COLO668 (cell line): Measurements from ENCODE around the gene FGD6.
"Not testable (repeated sequence)": the region's sequence is repeated elsewhere in the genome, so short reads cannot be mapped to it uniquely, and the experiment has no call there.

Experiments used
- DNase-seq: peaks from one replicate; lab custom pipeline; 2025; ENCODE audit not compliant: unreplicated experiment; lab: John Stamatoyannopoulos, UW

FGD6 gene

DNA sequence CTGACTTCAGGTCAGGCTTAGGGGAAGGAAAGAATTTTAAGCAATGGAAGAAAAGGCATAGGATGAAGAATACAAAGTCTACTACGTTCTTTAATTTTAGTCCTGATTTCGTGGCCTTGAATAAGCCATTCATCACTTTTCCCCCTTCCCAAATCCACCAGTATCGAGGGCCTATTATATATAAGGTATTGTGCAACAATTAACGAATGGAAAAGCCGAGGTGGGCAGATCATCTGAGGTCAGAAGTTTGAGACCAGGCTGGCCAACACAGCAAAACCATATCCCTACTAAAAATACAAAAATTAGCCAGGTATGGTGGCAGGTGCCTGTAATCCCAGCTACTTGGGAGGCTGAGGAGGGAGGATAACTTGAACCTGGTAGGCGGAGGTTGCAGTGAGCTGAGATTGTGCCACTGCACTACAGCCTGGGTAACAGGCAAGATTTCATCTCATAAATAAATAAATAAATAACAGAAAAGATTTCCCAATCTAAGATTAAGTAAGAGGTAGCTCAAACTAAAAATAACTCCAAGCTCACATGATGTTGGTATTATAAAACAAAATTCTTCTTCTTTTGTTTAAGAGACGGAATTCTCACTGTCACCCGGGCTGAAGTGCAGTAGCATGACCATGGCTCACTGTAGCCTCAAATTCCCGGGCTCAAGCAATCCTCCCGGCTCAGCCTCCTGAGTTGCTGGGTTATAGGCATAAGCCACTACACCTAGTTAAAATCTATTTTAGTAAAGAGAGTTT is 85.5 kb downstream of the FGD6 start:
- DNase-seq = no peak

DNA sequence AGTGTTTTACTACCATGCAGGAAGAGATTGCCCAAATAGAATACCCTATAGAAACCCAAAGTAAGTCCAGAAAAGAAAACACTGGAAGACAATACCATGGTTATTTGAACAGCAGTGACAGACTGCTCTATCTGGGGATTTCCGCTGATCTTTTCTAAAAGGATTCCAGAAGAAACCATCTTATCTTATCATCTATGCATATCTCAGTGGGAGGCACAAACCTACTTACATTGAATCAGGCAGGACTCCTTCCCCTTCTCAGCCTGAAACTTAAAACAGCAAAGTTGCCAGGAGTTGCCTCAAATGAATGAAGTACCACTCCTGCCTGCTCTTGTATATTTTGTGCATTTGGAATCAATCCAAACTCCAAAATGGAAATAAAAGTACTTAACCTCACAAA is 87.2 kb downstream of the FGD6 start:
- no peak for DNase-seq

DNA sequence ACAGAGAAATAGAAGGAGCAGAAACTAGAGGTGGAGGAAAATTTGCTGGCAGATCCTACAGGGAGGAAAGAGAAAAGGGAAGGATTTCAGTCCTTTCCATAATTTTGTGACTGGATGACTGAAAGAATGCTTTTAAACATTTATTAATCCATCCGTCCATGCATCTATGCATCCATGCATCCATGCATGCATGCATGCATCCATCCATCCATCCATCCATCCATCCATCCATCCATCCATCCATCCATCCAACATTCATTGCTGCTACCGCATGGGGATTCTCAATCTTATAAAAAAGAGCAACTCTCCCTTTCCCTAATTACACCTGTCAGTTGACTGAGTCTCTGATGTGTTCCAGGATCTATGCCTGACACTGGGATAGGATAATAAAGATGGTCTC is 88.2 kb downstream of the FGD6 start:
- DNase-seq = no peak

DNA sequence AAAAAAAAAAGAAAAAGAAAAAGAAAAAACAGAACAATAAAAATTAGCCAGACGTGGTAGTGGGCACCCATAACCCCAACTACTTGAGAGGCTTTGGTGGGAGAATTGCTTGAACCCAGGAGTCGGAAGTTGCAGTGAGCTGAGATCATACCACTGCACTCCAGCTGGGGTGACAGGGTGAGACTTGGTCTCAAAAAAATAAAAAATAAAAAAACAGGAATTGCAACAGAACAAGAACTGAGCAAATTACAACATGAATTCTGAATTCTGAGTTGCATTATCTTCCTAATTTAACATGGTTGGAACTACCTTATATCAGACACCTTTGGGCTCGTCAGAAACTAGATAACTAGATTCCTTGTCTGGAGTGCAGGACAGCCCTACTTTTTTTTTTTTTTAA is 90.5 kb downstream of the FGD6 start:
- no peak for DNase-seq

GRCh38 chr12:95126076-95126475 is 91.2 kb downstream of the FGD6 start:
- no peak for DNase-seq

GRCh38 chr12:95124106-95124505 is 93.2 kb downstream of the FGD6 start:
- DNase-seq = no peak

DNA sequence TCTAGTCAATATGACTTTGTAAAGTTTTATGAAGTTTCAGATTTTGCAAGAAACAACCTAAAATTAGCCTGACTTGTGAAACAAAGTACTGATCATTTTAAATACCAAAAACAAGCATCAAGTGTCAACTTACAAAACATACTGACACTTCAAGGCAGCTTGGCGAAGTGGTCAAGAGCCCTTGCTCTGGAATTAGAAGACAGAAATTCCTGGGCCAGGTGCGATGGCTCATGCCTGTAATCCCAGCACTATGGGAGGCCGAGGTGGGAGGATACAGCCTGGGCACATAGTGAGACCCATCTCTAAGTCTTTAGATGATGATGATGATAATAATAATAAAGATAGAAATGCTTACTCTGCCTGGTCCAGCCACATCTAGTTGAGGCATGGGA is 98.5 kb downstream of the FGD6 start:
- DNase-seq = no peak

GRCh38 chr12:95118138-95118787 is 99.0 kb downstream of the FGD6 start:
- no peak for DNase-seq

- DNase-seq = peak; percentile 64
Measured at GRCh38 chr12:95117178-95117599, 100.1 kb downstream of the FGD6 start.

GRCh38 chr12:95116773-95117172 is 100.5 kb downstream of the FGD6 start:
- no peak for DNase-seq

- no peak for DNase-seq
Measured at GRCh38 chr12:95116341-95116740, 100.9 kb downstream of the FGD6 start.

DNA sequence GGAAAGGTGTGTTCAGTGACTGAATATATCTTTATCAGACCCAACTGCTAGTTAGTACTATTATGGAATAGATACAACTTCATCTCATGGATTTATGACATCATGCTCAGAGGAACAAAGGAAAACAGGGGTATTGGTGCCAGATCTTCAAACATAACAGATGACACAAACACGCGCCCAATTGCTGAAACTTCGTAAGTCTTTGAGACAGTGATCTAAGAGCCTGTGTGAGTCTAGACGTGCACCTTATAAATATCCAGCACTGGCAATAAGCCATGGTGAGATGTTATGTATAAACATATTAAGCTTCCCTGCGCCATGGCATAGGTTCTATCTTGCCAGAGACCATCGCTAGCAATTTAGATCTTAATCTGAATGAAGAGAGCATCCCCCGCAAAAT is 101.6 kb downstream of the FGD6 start:
- no peak for DNase-seq

DNA sequence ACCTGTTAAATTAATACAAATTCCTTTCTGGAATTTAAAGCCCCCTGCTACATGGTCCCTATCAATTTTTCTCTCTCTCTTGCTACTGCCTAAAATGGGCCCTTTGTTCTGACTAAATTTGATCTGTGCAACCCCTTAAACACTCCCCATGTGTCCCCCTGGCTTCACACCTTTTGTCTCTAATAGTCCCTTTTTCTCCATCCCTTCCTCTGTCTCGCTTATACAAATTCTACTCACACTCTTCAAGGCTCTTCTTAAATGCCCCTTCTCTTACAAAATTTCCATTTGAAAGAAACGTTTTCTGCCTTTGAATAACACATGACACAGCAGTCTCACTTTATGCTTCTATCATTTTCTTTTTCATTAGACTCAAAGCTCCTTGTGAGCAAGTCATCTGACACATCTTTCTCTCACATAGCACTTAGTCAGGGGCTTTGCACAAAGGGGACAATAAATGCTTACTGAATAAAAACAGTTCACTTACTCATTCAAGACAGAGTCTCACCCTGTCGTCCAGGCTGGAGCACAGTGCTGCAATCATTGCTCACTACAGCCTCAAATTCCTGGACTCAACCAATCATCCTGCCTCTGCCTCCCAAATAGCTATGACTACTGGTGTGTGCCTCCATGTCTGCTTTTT is 102.4 kb downstream of the FGD6 start:
- no peak for DNase-seq

DNA sequence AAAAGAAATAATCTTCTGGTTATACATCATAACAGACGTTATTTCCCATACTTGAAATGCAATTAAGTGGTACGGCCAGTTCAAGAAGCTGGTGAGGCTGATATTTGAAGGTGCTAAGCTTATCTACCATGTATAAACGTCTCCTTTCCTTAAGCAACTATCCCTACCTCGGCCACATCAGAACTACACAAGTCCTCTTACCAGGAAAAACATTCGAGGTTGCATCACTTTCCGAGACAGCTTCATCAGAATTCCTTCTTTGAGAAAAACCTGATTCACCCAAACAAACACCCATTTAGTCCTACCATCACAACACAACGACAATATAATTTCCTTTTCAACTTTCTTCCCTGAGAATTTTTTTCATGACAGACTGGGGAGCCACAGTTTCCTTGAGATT is 109.9 kb downstream of the FGD6 start:
- no peak for DNase-seq

DNA sequence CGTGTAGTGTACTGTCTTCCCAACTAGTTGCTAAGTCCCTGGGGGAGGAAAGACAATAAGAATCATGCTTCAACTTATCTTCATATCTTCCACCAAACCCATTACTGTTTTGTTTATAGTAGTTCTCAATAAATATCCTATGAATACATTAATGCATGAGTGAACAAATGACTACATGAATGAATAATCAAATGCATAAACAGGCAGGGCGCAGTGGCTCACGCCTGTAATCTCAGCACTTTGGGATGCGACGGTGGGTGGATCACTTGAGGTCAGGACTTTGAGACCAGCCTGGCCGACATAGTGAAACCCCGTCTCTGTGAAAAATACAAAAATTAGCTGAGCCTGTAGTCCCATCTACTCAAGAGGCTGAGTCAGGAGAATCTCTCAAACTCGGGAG is 111.7 kb downstream of the FGD6 start:
- DNase-seq = no peak

DNA sequence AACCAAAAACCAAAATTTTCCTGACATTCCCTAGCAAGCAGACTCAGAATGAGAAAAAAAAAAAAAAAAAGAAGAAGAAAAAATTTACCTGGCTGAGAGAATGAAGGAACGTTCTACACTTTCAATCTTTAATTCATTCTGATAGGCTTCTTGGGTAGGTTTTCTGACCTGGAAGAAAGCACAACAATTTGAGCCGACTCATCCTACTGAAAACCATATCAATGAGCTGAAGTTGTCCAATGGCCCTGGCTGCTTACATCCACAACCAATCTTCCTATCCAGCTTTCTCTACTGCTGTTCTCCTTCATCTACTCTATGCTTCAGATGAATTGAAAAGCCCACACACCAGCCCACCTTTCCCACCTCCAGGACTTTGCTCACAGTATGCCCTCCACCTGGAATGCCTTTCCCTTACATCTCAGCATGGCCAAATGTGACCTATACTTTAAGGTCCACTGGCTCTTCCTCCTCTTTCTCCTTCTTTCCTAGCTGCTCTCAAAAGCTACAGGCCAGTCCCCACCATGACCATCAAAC is 112.3 kb downstream of the FGD6 start:
- DNase-seq = no peak

DNA sequence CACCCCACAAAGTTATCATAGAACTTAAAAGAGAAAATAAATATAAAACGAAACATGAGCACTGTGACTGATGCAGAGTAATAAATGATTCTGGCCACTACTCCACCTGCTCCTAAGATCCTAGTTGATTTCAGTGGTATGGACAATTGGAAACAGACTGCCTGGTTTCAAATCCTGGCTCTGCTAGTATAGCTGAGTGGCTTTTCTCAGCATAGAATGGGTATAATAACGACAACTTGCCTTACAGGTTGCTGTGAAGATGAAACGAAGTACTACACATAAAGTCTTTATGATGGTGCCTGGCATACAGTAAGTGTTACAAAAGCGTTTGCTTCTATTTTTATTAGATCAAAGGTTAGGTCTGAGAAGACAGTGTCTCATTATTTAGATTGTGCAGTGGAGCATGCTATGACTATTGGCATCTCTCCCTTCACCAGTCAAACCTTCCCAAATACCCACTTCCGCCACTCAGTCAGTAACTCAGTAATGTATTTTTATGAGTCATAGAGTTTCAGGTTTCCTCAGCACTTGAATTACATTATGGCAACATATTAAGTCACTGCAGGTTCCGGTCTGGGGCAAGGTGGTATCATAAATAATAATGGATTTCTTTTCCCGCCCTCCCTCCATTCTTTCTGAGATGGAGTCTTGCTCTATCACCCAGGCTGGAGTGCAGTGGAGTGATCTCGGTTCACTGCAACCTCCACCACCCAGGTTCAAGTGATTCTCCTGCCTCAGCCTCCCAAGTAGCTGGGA is 114.2 kb downstream of the FGD6 start:
- DNase-seq = peak; percentile 70

DNA sequence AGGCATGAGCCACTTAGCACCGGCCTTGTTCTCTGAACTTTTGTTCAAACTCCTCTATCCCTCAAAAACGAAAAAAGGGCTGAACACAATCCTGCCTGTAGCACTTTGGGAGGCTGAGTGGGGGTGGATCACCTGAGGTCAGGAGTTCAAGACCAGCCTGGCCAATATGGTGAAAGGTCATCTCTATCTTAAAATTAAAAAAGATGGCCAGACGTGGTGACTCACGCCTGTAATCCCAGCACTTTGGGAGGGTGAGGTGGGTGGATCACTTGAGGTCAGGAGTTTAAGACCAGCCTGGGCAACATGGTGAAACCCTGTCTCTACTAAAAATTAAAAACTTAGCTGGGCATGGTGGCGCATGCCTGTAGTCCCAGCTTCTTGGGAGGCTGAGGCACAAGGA is 115.3 kb downstream of the FGD6 start:
- not testable (repeated sequence) for DNase-seq

DNA sequence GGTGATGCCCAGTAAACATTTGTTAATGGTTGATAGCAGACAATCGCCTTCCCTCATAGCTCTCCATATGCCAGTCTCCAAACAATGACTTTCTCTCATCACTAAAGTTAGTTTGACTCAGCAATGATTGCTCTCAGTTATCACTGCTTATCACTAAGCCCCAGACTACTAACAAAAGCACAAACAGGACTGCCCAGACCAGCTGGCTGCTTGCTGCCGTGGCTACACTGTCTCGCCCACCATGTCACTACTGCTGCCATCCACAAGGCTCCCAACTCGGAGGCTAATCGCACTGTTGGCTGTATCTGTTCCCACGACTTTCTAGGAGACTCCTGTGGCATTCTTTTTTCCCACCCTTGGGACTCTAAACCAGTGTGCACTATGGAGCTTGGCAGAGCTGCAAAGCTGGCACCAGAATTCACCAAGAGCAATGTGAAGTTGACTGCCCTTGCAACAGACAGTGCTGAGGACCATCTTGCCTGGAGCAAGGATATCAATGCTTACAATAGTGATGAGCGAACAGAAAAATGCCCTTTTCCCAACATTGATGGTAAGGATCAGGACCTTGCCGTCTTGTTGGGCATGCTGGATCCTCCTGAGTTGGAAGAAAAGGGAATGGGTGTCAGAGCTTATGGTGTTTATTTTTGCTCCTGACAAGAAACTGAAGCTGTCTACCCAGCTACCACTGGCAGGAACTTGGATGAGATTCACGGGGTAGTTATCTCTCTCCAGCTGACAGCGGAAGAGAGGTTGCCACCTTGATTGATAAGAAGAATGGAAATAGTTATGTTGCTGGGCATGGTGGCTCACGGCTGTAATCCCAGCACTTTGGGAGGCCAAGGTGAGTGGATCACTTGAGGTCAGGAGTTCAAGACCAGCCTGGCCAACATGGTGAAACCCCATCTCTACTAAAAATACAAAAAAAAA is 116.7 kb downstream of the FGD6 start:
- DNase-seq = no peak

DNA sequence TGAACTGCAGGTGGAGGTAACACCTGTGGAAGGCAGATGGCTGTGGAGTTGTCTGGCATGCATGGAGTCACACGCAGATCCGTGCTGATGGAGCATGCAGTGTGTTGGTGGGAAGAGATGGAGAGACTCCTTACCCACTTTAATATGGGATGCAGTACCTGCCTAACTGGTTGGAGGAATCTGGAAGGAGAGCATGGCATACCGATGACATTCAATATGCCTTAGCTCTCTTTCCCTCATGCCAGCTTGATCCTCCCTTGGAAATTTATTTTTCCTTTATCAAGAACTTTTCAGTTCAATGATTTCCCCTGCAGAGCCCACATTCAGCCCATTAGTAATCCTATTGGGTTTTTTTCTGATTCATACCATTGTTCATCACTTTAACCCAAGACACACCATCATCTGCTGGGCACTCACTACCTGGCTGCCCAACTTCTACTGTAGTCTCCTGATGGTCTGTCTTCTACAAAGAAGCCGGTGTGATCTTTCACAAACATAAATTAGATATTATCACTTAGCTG is 117.9 kb downstream of the FGD6 start:
- DNase-seq = no peak
